OCI-M1 (cell line): ENCODE results near the gene UGT1A10.
A peak's percentile ranks its signal among the peaks of the same experiment; 100 is the strongest.
"Not testable (repeated sequence)": the region's sequence is repeated elsewhere in the genome, so short reads cannot be mapped to it uniquely, and the experiment has no call there.

ENCODE experiments used
- DNase-seq: peaks from one replicate; lab custom pipeline; 2025; lab: John Stamatoyannopoulos, UW

Gene UGT1A10

GRCh38 chr2:233692648-233693047 is 56.4 kb downstream of the UGT1A10 start, which contains the start of gene UGT1A6:
TSS of gene UGT1A6 (plus strand) at chr2:233692890. CDS start at chr2:233693005, 115 bp downstream.
- no peak for DNase-seq

GRCh38 chr2:233693963-233694362 is 57.7 kb downstream of the UGT1A10 start:
- no peak for DNase-seq

- DNase-seq: no peak
Measured at GRCh38 chr2:233698740-233699139, 62.5 kb downstream of the UGT1A10 start.

- no peak for DNase-seq
Measured at GRCh38 chr2:233699424-233700027, 63.3 kb downstream of the UGT1A10 start.

GRCh38 chr2:233700028-233700635 is 63.9 kb downstream of the UGT1A10 start:
- peak; percentile 73 for DNase-seq

- not testable (repeated sequence) for DNase-seq
Measured at GRCh38 chr2:233700842-233701241, 64.6 kb downstream of the UGT1A10 start.

- DNase-seq: no peak
Measured at GRCh38 chr2:233702238-233702637, 66.0 kb downstream of the UGT1A10 start.

- DNase-seq: no peak
Measured at GRCh38 chr2:233705911-233706506, 69.8 kb downstream of the UGT1A10 start.

GRCh38 chr2:233706720-233707119 is 70.5 kb downstream of the UGT1A10 start:
- no peak for DNase-seq

GRCh38 chr2:233707940-233708644 is 71.8 kb downstream of the UGT1A10 start:
- DNase-seq: no peak

GRCh38 chr2:233708942-233709341 is 72.7 kb downstream of the UGT1A10 start:
- no peak for DNase-seq

- DNase-seq: peak; percentile 74
Measured at GRCh38 chr2:233711312-233712008, 75.2 kb downstream of the UGT1A10 start.

GRCh38 chr2:233712611-233713261 is 76.5 kb downstream of the UGT1A10 start, which contains the start of gene UGT1A5:
TSS of gene UGT1A5 (plus strand) at chr2:233712907. CDS start at chr2:233712992, 85 bp downstream.
- no peak for DNase-seq

GRCh38 chr2:233713262-233713615 is 77.0 kb downstream of the UGT1A10 start:
- no peak for DNase-seq

GRCh38 chr2:233714121-233714520 is 77.9 kb downstream of the UGT1A10 start:
- peak; percentile 7 for DNase-seq

- DNase-seq: no peak
Measured at GRCh38 chr2:233718552-233718951, 82.3 kb downstream of the UGT1A10 start, which contains the start of gene UGT1A4. TSS of gene UGT1A4 (plus strand) at chr2:233718736. CDS start at chr2:233718821, 85 bp downstream.

- DNase-seq: no peak
Measured at GRCh38 chr2:233728723-233729301, 92.6 kb downstream of the UGT1A10 start, which contains the start of gene UGT1A3. TSS of gene UGT1A3 (plus strand) at chr2:233729042. CDS start at chr2:233729127, 85 bp downstream.

GRCh38 chr2:233736868-233737653 is 100.8 kb downstream of the UGT1A10 start:
- not testable (repeated sequence) for DNase-seq

- DNase-seq: no peak
Measured at GRCh38 chr2:233740870-233741269, 104.6 kb downstream of the UGT1A10 start.
